Measurements from ENCODE around the gene CELF3. TPM values are rescaled to one million over a fixed set of nuclear protein-coding genes. Genes with fewer than 3 reads are reported as not detected.

Gene CELF3
- total RNA-seq, 2 experiments from 2014 or later = not detected

DNA sequence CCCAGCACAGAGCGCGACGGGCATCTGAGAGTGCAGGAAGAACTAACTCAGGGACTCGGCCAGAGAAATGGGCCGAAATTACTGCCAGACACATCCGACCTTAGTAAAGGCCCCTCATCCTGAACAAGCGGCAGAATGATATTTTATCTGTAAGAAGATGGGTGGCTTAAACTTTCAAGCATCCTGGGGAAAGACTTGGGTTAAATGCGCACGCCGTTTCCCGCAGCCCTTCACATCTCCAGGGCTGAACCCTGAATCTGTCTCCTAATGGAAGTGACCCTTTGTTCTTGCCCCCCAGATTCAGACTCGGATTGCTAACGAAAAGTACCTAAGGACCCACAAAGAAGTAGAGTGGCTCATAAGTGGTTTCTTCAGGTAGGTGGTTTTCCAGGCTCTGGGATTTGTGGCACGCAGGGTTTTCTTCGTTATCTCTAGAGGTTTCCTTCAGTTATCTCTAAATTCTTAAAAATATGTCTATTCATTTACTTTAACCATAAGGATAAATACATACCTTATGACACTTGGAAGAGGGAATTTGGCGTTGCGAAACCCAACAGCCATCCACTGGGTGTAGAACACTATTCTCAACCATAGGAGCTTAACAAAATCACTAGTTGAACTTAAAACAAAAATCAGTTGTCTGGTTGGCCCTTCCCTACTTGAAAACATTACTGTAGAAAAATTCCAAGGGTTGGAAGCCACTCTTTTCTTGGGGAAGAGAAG is 5.3 kb upstream of the CELF3 start:
- no peaks in the 10 kb centered on the region for H3K36me3 Mint-ChIP-seq (ENCODE audit: low read depth)
- TF ChIP-seq, protein P1, sequence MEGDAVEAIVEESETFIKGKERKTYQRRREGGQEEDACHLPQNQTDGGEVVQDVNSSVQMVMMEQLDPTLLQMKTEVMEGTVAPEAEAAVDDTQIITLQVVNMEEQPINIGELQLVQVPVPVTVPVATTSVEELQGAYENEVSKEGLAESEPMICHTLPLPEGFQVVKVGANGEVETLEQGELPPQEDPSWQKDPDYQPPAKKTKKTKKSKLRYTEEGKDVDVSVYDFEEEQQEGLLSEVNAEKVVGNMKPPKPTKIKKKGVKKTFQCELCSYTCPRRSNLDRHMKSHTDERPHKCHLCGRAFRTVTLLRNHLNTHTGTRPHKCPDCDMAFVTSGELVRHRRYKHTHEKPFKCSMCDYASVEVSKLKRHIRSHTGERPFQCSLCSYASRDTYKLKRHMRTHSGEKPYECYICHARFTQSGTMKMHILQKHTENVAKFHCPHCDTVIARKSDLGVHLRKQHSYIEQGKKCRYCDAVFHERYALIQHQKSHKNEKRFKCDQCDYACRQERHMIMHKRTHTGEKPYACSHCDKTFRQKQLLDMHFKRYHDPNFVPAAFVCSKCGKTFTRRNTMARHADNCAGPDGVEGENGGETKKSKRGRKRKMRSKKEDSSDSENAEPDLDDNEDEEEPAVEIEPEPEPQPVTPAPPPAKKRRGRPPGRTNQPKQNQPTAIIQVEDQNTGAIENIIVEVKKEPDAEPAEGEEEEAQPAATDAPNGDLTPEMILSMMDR (IDR thresholded peaks at IDR 0.05) = no peak
- intact Hi-C loops (cut with micrococcal nuclease) = loop anchor here (10.0 kb wide), 1 partner anchor 57 kb away; no protein-coding TSS in a partner anchor
- ChIA-PET CTCF (interaction anchor here (1.8 kb wide), 1 partner anchor 13 kb away, joined by 6 read pairs; no protein-coding TSS in a partner anchor), POLR2A (no interaction called here)
- no peak overlapping the region for H3K27ac Mint-ChIP-seq
- DNase-seq (no peak), ATAC-seq (no peak)
- peak overlapping the region; percentile 57 for H3K4me3 Mint-ChIP-seq
- H3K4me1 Mint-ChIP-seq (ENCODE audit: low read depth) = peaks cover 20% of the 10 kb centered on the region
- peaks cover 62% of the 10 kb centered on the region for H3K27me3 Mint-ChIP-seq
- no peaks in the 10 kb centered on the region for H3K9me3 Mint-ChIP-seq

DNA sequence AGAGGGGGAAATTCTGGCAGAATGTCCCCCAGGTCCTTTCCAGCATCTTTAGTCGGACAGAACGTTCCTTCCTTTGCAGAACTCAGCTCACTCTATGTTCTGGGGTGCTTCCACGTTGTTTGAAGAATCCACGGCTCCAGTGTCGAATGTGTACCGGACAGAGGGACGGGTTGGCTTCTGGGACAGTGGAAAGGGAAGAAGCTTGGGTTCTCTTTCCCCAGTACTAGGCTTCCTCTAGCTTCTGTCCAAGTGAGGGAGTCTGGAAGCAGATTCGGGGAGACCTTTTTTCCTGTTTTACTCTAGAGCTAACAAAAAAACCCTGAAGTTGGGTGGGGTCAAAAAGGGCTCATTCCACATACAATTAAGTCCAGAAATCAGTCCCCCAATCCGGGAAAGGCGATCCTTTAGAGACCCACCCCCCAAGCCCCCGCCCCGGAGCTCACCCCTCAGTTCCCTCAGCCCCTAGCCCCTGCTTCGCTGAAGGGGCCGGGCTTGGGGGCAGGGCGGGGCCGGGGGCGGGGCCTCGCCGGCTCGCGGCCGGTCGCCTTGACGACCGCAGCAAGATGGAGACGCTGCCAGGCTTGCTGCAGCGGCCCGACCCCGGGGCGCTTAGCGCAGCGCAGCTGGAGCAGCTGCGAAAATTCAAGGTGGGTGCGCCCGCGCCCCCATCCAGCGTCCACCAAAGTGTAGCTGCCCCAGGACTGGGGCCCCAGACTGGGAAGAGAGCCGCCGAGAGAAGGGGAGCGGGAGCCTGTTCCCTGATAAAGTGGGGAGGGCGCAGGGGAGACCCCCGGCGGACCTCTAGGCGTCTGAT is 4.6 kb upstream of the CELF3 start, which contains the start of gene RIIAD1:
Gene RIIAD1 (plus strand): TSS at position 549 of the 814 bp plus-strand sequence. CDS start 15 bp downstream, at position 564.
- intact Hi-C loops (cut with micrococcal nuclease) = loop anchor here (10.0 kb wide), 1 partner anchor 56 kb away; no protein-coding TSS in a partner anchor
- ChIA-PET POLR2A (no interaction called here), CTCF (interaction anchor here (1.3 to 1.8 kb wide), 4 partner anchors 13 to 127 kb away, joined by 4 to 8 read pairs (median 5); partner anchors contain the start of gene C2CD4D)
- ATAC-seq (peak; percentile 91), DNase-seq (peak; percentile 37)
- TF ChIP-seq, protein P1 (IDR thresholded peaks at IDR 0.05) = no peak
- H3K27ac Mint-ChIP-seq = no peak within 1 kb of the TSS
- peak within 1 kb of the TSS; percentile 57 for H3K4me3 Mint-ChIP-seq
- H3K4me1 Mint-ChIP-seq (ENCODE audit: low read depth) = peaks cover 22% of the 10 kb centered on the region
- peaks cover 63% of the 10 kb centered on the region for H3K27me3 Mint-ChIP-seq
- H3K36me3 Mint-ChIP-seq (ENCODE audit: low read depth) = no peaks in the 10 kb centered on the region
- H3K9me3 Mint-ChIP-seq = no peaks in the 10 kb centered on the region

DNA sequence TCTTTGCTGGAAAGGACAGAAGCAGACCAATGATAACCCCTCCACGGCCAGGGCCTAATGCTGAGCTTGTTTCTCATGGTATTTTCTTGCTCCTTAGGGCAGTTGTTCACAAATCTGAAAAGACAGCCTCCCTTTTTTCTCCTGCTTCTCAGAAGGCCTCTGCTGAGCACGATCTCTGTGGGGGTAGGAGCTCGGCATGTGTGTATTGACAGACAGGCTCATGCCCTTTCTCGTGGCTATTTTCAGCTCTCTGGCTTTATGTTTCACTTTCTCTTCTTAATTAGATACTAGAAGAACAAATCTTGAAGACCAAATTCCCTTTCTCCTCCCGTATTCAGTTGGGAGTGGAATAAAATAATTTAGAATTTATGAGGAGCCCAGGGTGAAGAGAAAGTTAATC is 4.0 kb upstream of the CELF3 start:
- peak; percentile 35 for ATAC-seq

DNA sequence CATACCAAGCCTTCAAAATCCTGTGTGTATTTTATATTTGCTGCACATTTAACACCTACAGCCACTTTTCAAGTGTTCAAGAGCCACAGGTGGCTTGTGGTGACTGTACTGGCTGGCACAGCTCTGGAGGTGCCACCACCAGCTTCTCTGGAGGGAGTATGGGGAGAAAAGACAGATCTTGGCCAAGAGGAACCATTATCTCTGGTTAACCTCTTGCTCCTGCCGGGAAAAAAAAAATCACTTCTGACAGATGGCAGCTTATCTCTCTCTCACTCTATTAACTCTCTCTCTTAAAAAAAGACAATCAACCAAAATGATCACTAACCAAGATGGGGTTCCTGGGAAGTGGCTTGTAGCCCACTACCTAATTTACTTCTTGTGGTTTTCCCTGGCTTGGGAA is 3.5 kb upstream of the CELF3 start:
- no peak for ATAC-seq
- ChIA-PET POLR2A (no interaction called here), CTCF (interaction anchor here (1.3 to 1.8 kb wide), 4 partner anchors 14 to 126 kb away, joined by 4 to 8 read pairs (median 5); partner anchors contain the start of gene C2CD4D)
- intact Hi-C loops (cut with micrococcal nuclease) = loop anchor here (10.0 kb wide), 1 partner anchor 55 kb away; no protein-coding TSS in a partner anchor
- H3K4me1 Mint-ChIP-seq (ENCODE audit: low read depth) = peaks cover 22% of the 10 kb centered on the region
- H3K27ac Mint-ChIP-seq = no peak overlapping the region
- no peaks in the 10 kb centered on the region for H3K36me3 Mint-ChIP-seq (ENCODE audit: low read depth)
- H3K9me3 Mint-ChIP-seq = no peaks in the 10 kb centered on the region
- TF ChIP-seq, protein P1 (IDR thresholded peaks at IDR 0.05) = no peak
- H3K4me3 Mint-ChIP-seq = no peak overlapping the region
- peaks cover 65% of the 10 kb centered on the region for H3K27me3 Mint-ChIP-seq
- DNase-seq = no peak

More for the DNA sequence above, 4.0 kb upstream of the CELF3 start:
- DNase-seq = peak; percentile 32
- peaks cover 22% of the 10 kb centered on the region for H3K4me1 Mint-ChIP-seq (ENCODE audit: low read depth)
- peaks cover 64% of the 10 kb centered on the region for H3K27me3 Mint-ChIP-seq
- no peaks in the 10 kb centered on the region for H3K9me3 Mint-ChIP-seq
- H3K27ac Mint-ChIP-seq = no peak overlapping the region
- intact Hi-C loops (cut with micrococcal nuclease) = loop anchor here (10.0 kb wide), 1 partner anchor 56 kb away; no protein-coding TSS in a partner anchor
- no peaks in the 10 kb centered on the region for H3K36me3 Mint-ChIP-seq (ENCODE audit: low read depth)
- H3K4me3 Mint-ChIP-seq = peak overlapping the region; percentile 53
- TF ChIP-seq, protein P1 (IDR thresholded peaks at IDR 0.05) = no peak
- CTCF ChIA-PET = interaction anchor here (1.3 to 1.8 kb wide), 4 partner anchors 14 to 127 kb away, joined by 4 to 8 read pairs (median 5); partner anchors contain the start of gene C2CD4D
- POLR2A ChIA-PET = no interaction called here
